ENCODE results near the gene MCU. TPM values are rescaled to one million over a fixed set of nuclear protein-coding genes. Genes with fewer than 3 reads are reported as not detected.
A peak's percentile ranks its signal among the peaks of the same experiment; 100 is the strongest.

MCU gene
- total RNA-seq, 4 donors from 2014 or later, result 25.1 to 82.4 (median 65.1) TPM

- DNase-seq, result no peak
- H3K27me3 ChIP-seq, result no peaks in the 10 kb centered on the region
- intact Hi-C loops (cut with DNase I; ENCODE audit: low total_unique reads), result no loop called here
- H3K9me3 ChIP-seq, result no peaks in the 10 kb centered on the region
- WGBS, 2 donors (ENCODE audit: low coverage in 1 of 2), result 66 to 69% methylated on average over 4 of the region's 4 CpGs
- H3K27ac ChIP-seq, result no peak overlapping the region
- in situ Hi-C loops (cut with MboI; ENCODE audit: low pct_ligation_motif_present in 1 of 4, low pct_unique_long_range_greater_than_20kb in 1 of 4, low sequenced_read_pairs in 3 of 4), result no loop called here
- TF ChIP-seq POLR2AphosphoS5 (IDR thresholded peaks at IDR 0.05), result no peak
- no peak for TF ChIP-seq EP300 (IDR thresholded peaks at IDR 0.05; ENCODE audit: low read depth)
- TF ChIP-seq, protein P1, sequence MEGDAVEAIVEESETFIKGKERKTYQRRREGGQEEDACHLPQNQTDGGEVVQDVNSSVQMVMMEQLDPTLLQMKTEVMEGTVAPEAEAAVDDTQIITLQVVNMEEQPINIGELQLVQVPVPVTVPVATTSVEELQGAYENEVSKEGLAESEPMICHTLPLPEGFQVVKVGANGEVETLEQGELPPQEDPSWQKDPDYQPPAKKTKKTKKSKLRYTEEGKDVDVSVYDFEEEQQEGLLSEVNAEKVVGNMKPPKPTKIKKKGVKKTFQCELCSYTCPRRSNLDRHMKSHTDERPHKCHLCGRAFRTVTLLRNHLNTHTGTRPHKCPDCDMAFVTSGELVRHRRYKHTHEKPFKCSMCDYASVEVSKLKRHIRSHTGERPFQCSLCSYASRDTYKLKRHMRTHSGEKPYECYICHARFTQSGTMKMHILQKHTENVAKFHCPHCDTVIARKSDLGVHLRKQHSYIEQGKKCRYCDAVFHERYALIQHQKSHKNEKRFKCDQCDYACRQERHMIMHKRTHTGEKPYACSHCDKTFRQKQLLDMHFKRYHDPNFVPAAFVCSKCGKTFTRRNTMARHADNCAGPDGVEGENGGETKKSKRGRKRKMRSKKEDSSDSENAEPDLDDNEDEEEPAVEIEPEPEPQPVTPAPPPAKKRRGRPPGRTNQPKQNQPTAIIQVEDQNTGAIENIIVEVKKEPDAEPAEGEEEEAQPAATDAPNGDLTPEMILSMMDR (IDR thresholded peaks at IDR 0.05), result no peak
- no peak for TF ChIP-seq POLR2A (IDR thresholded peaks at IDR 0.05)
- peaks cover 14 to 28% (median 19%) of the 10 kb centered on the region in 4 donors for H3K4me1 ChIP-seq
- H3K4me3 ChIP-seq, result no peak overlapping the region
- H3K36me3 ChIP-seq, result no peaks in the 10 kb centered on the region
Observed at GRCh38 chr10:72731916-72732419, 40.0 kb downstream of the MCU start.

DNA sequence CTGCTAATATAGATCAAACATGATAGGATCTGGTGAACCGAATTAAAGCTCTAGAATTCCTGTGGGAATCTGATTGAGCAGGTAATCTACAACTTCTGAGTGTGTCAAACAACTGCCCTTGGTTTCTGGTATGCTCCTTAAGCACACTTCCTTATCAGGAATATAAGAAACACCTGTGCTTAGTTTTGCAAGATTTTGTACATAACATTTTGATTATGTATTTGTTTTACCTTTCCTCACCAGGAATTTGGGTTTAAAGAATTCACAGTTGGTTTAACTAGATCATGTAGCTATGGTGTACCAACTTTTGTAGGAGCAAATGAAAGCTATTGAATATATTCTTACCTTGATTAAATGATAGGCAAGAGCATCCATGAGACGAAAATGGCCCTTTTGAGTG is 40.6 kb downstream of the MCU start:
- no peak for TF ChIP-seq EP300 (IDR thresholded peaks at IDR 0.05; ENCODE audit: low read depth)
- TF ChIP-seq POLR2AphosphoS5 (IDR thresholded peaks at IDR 0.05), result no peak
- TF ChIP-seq, protein P1 (IDR thresholded peaks at IDR 0.05), result no peak
- no peak for TF ChIP-seq POLR2A (IDR thresholded peaks at IDR 0.05)
- no peak for DNase-seq
- in situ Hi-C loops (cut with MboI; ENCODE audit: low pct_ligation_motif_present in 1 of 4, low pct_unique_long_range_greater_than_20kb in 1 of 4, low sequenced_read_pairs in 3 of 4), result no loop called here
- intact Hi-C loops (cut with DNase I; ENCODE audit: low total_unique reads), result no loop called here
- Histone ChIP-seq H3K36me3 (no peaks in the 10 kb centered on the region), H3K27ac (no peak overlapping the region), H3K4me3 (no peak overlapping the region), H3K27me3 (no peaks in the 10 kb centered on the region), H3K4me1 (peaks cover 14 to 28% (median 18%) of the 10 kb centered on the region in 4 donors), H3K9me3 (no peaks in the 10 kb centered on the region)
- WGBS, 2 donors (ENCODE audit: low coverage in 1 of 2), result 66 to 80% methylated on average over 2 of the region's 2 CpGs

DNA sequence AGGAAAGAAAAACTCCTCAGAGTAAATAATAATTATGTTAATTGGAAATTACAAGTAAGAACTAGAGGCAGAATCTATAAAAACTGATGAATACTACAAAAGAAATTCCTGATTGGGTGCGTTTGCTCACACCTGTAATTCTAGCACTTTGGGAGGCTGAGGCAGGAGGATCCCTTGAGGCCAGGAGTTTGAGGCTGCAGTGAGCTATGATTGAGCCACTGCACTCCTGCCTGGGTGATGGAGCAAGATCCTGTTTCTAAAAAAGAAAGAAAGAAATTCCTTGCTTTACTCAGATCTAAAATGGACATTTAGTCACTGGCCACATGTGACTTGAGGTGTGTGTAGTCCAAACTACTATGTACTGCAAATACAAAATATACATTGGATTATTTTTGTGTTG is 42.0 kb downstream of the MCU start:
- Histone ChIP-seq H3K36me3 (no peaks in the 10 kb centered on the region), H3K27me3 (no peaks in the 10 kb centered on the region), H3K4me1 (peaks cover 14 to 37% (median 28%) of the 10 kb centered on the region in 4 donors), H3K4me3 (no peak overlapping the region), H3K9me3 (no peaks in the 10 kb centered on the region), H3K27ac (no peak overlapping the region)
- intact Hi-C loops (cut with DNase I; ENCODE audit: low total_unique reads) (no loop called here), in situ Hi-C loops (cut with MboI; ENCODE audit: low pct_ligation_motif_present in 1 of 4, low pct_unique_long_range_greater_than_20kb in 1 of 4, low sequenced_read_pairs in 3 of 4) (no loop called here)
- DNase-seq, result no peak
- WGBS, 2 donors (ENCODE audit: low coverage in 1 of 2), result 97 to 100% methylated on average over 1 of the region's 1 CpG
- TF ChIP-seq POLR2AphosphoS5 (IDR thresholded peaks at IDR 0.05), result no peak
- no peak for TF ChIP-seq POLR2A (IDR thresholded peaks at IDR 0.05)
- TF ChIP-seq, protein P1 (IDR thresholded peaks at IDR 0.05), result no peak
- TF ChIP-seq EP300 (IDR thresholded peaks at IDR 0.05; ENCODE audit: low read depth), result no peak

DNA sequence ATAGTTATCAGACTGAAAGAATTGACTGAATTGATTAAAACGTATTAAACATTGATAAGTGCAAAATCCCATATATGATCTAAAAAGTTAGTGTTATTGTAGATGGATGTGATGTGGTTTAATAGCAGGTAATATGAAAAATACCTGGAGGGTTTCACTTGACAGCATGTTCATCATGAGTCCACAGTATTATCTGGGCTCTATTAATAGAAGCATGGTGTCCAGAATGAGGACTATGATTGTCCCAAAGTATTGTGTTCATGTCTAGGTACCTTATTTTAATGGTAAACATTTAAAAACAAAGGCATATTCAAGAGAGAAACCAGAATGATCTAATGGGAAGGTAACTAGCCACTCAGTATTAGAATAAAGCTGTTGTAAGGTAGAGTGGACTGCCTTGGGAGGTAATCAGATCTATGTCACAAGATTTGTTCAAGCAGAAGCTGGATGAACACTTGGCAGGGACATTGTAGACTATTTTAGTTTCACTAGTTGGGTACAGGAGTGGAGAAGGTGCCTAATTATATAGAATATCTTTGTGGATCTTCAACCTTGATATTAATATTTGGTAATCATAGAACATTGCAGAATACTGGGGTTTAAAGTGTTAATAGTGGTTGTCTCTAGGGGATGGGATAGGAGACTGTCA is 43.5 kb downstream of the MCU start:
- in situ Hi-C loops (cut with MboI; ENCODE audit: low pct_ligation_motif_present in 1 of 4, low pct_unique_long_range_greater_than_20kb in 1 of 4, low sequenced_read_pairs in 3 of 4), result no loop called here
- TF ChIP-seq EP300 (IDR thresholded peaks at IDR 0.05; ENCODE audit: low read depth), result no peak
- TF ChIP-seq POLR2AphosphoS5 (IDR thresholded peaks at IDR 0.05), result no peak
- no peak for TF ChIP-seq POLR2A (IDR thresholded peaks at IDR 0.05)
- TF ChIP-seq, protein P1 (IDR thresholded peaks at IDR 0.05), result no peak
- peak overlapping the region in 3 of 4 donors; percentile 0 to 75 (median 60) for H3K27ac ChIP-seq

More for the DNA sequence above, 43.5 kb downstream of the MCU start:
- Histone ChIP-seq H3K9me3 (no peaks in the 10 kb centered on the region), H3K4me3 (no peak overlapping the region), H3K36me3 (no peaks in the 10 kb centered on the region), H3K4me1 (peaks cover 14 to 51% (median 38%) of the 10 kb centered on the region in 4 donors), H3K27me3 (no peaks in the 10 kb centered on the region)
- intact Hi-C loops (cut with DNase I; ENCODE audit: low total_unique reads), result no loop called here
- WGBS, 2 donors (ENCODE audit: low coverage in 1 of 2), result 91 to 94% methylated on average over 1 of the region's 1 CpG
- no peak for DNase-seq
